Endothelial cell of umbilical vein (primary cell): Measurements from ENCODE around the gene ZPR1. TPM values are rescaled to one million over a fixed set of nuclear protein-coding genes. Genes with fewer than 3 reads are reported as not detected.

Experiments
- BruUV-seq: library from RNA; stranded (reverse); fragments of 400-500 nt; replicated peaks from 2 replicates; lab custom pipeline; 2021; lab: Mats Ljungman, UMichigan
- CTCF ChIA-PET: fragments of 300-600, 350-600 bp; sonication (Branson Sonifier 250); formaldehyde crosslinking; loops from one replicate; lab custom pipeline; 2021; ENCODE audit warnings: antibody characterized with exemption, inconsistent platforms; lab: Charles Lee
- POLR2A ChIA-PET: fragments of 300-600, 350-600 bp; sonication (Branson Sonifier 250); formaldehyde crosslinking; loops from one replicate; lab custom pipeline; 2021; ENCODE audit warnings: antibody characterized with exemption, inconsistent platforms; lab: Charles Lee
- DNase-seq: peaks from one replicate; pipeline ENCODE4 v3.0.0-alpha.2; 2011; ENCODE audit warnings: low read depth, low spot score
- FAIRE-seq: peaks from 2 replicates; lab custom pipeline; 2011; peaks lifted over from hg19 to GRCh38; lab: Jason Lieb, UNC
- H2AFZ ChIP-seq: 2 replicates; pipeline ENCODE4 v1.6.0; 2012; ENCODE audit warnings: low read depth, low read length, control low read depth, inconsistent platforms
- H3K27ac ChIP-seq: 2 replicates; pipeline ENCODE4 v1.5.1; 2011; ENCODE audit warnings: low read depth, mild to moderate bottlenecking, control low read depth, low read length, moderate library complexity; ENCODE audit not compliant: insufficient read depth
- H3K27me3 ChIP-seq, 2 experiments: 2 replicates each; pipeline versions ENCODE4 v1.6.0 to v1.6.1; 2011; ENCODE audit warnings: low read length in 2 of 2, mixed read lengths in 1 of 2; ENCODE audit not compliant: control insufficient read depth in 2 of 2, insufficient read depth in 2 of 2
- H3K36me3 ChIP-seq, 2 experiments: 2 replicates in 1 of 2; 3 replicates in 1 of 2; pipeline ENCODE4 v1.5.1; 2011; ENCODE audit warnings: low read length in 2 of 2, mild to moderate bottlenecking in 1 of 2, moderate library complexity in 1 of 2; ENCODE audit not compliant: control insufficient read depth in 2 of 2, insufficient read depth in 2 of 2; ENCODE audit errors: extremely low read depth in 1 of 2
- H3K4me1 ChIP-seq: 3 replicates; pipeline ENCODE4 v1.5.1; 2011; ENCODE audit warnings: mild to moderate bottlenecking, low read length; ENCODE audit not compliant: control insufficient read depth, insufficient read depth; ENCODE audit errors: extremely low read depth
- H3K4me2 ChIP-seq: 2 replicates; pipeline ENCODE4 v1.6.1; 2011; ENCODE audit warnings: low read length, control low read depth, mixed read lengths; ENCODE audit not compliant: insufficient read depth
- H3K4me3 ChIP-seq, 3 experiments: fragments of 200-600 bp in 1 of 3; sonication (generic), shearing (Covaris generic) in 1 of 3; replicated peaks in 1 of 3; 2 replicates each; pipeline ENCODE4 v1.5.1; 2011 to 2016; ENCODE audit warnings: control low read depth in 3 of 3, low read length in 3 of 3, mild to moderate bottlenecking in 2 of 3, inconsistent platforms in 1 of 3, low read depth in 1 of 3, moderate library complexity in 1 of 3; ENCODE audit not compliant: insufficient read depth in 1 of 3
- H3K79me2 ChIP-seq: 2 replicates; pipeline ENCODE4 v1.6.0; 2012; ENCODE audit warnings: low read length, inconsistent platforms; ENCODE audit not compliant: control insufficient read depth, insufficient read depth
- H3K9ac ChIP-seq: replicated peaks from 2 replicates; pipeline ENCODE3; 2011; ENCODE audit warnings: low read length, control low read depth; ENCODE audit not compliant: insufficient read depth; ENCODE audit errors: extremely low read depth
- H3K9me1 ChIP-seq: replicated peaks from 3 replicates; pipeline ENCODE4 v1.6.0; 2011; ENCODE audit warnings: mild to moderate bottlenecking, low read length; ENCODE audit not compliant: control insufficient read depth, insufficient read depth; ENCODE audit errors: extremely low read depth
- H3K9me3 ChIP-seq: replicated peaks from 2 replicates; pipeline ENCODE4 v1.5.1; 2012; ENCODE audit warnings: low read length, inconsistent platforms; ENCODE audit not compliant: control insufficient read depth, insufficient read depth
- H4K20me1 ChIP-seq: replicated peaks from 2 replicates; pipeline ENCODE3; 2011; ENCODE audit warnings: mild to moderate bottlenecking, low read length; ENCODE audit not compliant: control insufficient read depth, insufficient read depth; ENCODE audit errors: extremely low read depth
- CTCF ChIP-seq, 2 donors: IDR thresholded peaks; 1 replicate in 1 of 2; 2 replicates in 1 of 2; pipeline ENCODE4 v1.5.1; 2011; ENCODE audit warnings: low read length in 2 of 2, mild to moderate bottlenecking in 2 of 2, moderate library complexity in 2 of 2, control low read depth in 1 of 2, inconsistent platforms in 1 of 2, low read depth in 1 of 2; ENCODE audit not compliant: insufficient read depth in 1 of 2; ENCODE audit errors: extremely low read depth in 1 of 2
- EZH2 ChIP-seq: IDR thresholded peaks from 2 replicates; pipeline ENCODE4 v1.6.1; 2012; ENCODE audit warnings: borderline replicate concordance, low read depth, mild to moderate bottlenecking, moderate library complexity, low read length, inconsistent platforms; ENCODE audit not compliant: severe bottlenecking
- FOS ChIP-seq: IDR thresholded peaks from 2 replicates; pipeline ENCODE4 v1.6.1; 2011; ENCODE audit warnings: mild to moderate bottlenecking, low read length, moderate library complexity, borderline replicate concordance; ENCODE audit not compliant: insufficient read depth
- GATA2 ChIP-seq: IDR thresholded peaks from 2 replicates; pipeline ENCODE4 v1.7.0; 2011; ENCODE audit warnings: low read depth, mild to moderate bottlenecking, moderate library complexity, mixed read lengths, low read length; ENCODE audit not compliant: insufficient read length, insufficient read depth
- JUN ChIP-seq: IDR thresholded peaks from 2 replicates; pipeline ENCODE4 v1.6.1; 2011; ENCODE audit warnings: borderline replicate concordance, low read depth; ENCODE audit not compliant: insufficient read length, insufficient read depth
- MYC ChIP-seq: IDR thresholded peaks from one replicate; pipeline ENCODE4 v1.6.1; 2011; ENCODE audit warnings: mild to moderate bottlenecking, low read depth, low read length
- POLR2A ChIP-seq: IDR thresholded peaks from 2 replicates; pipeline ENCODE4 v1.6.1; 2012; ENCODE audit warnings: low read depth, mild to moderate bottlenecking, control low read depth, low read length
- POLR2AphosphoS5 ChIP-seq: IDR thresholded peaks from 2 replicates; pipeline ENCODE4 v1.6.1; 2012; ENCODE audit warnings: low read depth, mild to moderate bottlenecking, control low read depth, low read length, moderate library complexity; ENCODE audit not compliant: insufficient read depth
- dilution Hi-C: fragments of 300-500 bp; cut with MboI; formaldehyde crosslinking; loops from one replicate; pipeline ENCODE4 v1.15.0; 2019; ENCODE audit warnings: low sequenced_read_pairs; ENCODE audit not compliant: extremely low pct_ligation_motif_present
- intact Hi-C: fragments of 100-400 bp; cut with micrococcal nuclease; formaldehyde crosslinking; loops from one replicate; pipeline ENCODE4 v1.10.0; 2022
- polyA plus RNA-seq, 4 experiments: library from polyadenylated mRNA; depleted of rRNA in 3 of 4; stranded (reverse) in 3 of 4; unstranded in 1 of 4; fragments of >200 nt; gene quantifications; 2 replicates each; pipeline versions ENCODE4 v1.2.1 to v1.2.3, GENCODE V29; 2011 to 2012; ENCODE audit warnings: missing spikeins in 1 of 4
- total RNA-seq: library from RNA; stranded (reverse); gene quantifications from 2 replicates; pipeline ENCODE4 v1.2.3, GENCODE V29; 2021
- TF ChIP-seq, protein P1 (sequence below): IDR thresholded peaks from 2 replicates; pipeline ENCODE4 v1.6.1; 2011; ENCODE audit not compliant: insufficient read depth, insufficient read length

ZPR1 gene
- total and polyA plus RNA-seq, 2 donors (not counting 3 experiments of a cell fraction or from before 2014, with no cell fraction given), result 22.6 to 54.5 TPM

GRCh38 chr11:116774661-116775060 is 13.2 kb downstream of the ZPR1 start:
- Histone ChIP-seq H4K20me1 (no peaks in the 10 kb centered on the region), H3K9me1 (no peaks in the 10 kb centered on the region), H3K4me1 (peaks cover 12% of the 10 kb centered on the region), H3K4me2 (no peak overlapping the region), H3K27me3 (no peaks in the 10 kb centered on the region), H3K4me3 (no peak overlapping the region), H3K79me2 (peaks cover 19% of the 10 kb centered on the region), H3K36me3 (peaks cover 11 to 15% of the 10 kb centered on the region in 2 experiments), H3K27ac (no peak overlapping the region), H3K9ac (no peak overlapping the region), H3K9me3 (no peaks in the 10 kb centered on the region), H2AFZ (no peak overlapping the region)
- DNase-seq, result no peak
- dilution Hi-C loops, result no loop called here
- POLR2A ChIA-PET, result no interaction called here
- no peak for FAIRE-seq
- BruUV-seq, result no TSS peak
- intact Hi-C loops, result no loop called here
- no peak for TF ChIP-seq FOS
- no peak for TF ChIP-seq CTCF (IDR thresholded peaks at IDR 0.05; ENCODE audit: extremely low read depth in 1 of 2, insufficient read depth in 1 of 2, low read depth in 1 of 2, low read length in 2 of 2)
- TF ChIP-seq, protein P1, sequence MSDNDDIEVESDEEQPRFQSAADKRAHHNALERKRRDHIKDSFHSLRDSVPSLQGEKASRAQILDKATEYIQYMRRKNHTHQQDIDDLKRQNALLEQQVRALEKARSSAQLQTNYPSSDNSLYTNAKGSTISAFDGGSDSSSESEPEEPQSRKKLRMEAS, result no peak
- TF ChIP-seq POLR2AphosphoS5, result no peak
- no peak for TF ChIP-seq POLR2A
- no peak for TF ChIP-seq JUN
- TF ChIP-seq EZH2, result no peak
- no peak for TF ChIP-seq MYC
- TF ChIP-seq GATA2, result no peak
- CTCF ChIA-PET, result interaction anchor here (1.1 to 1.8 kb wide), 2 partner anchors 13 to 17 kb away, joined by 3 to 7 read pairs; partner anchors contain the start of genes APOA5 and ZPR1
